Measurements from ENCODE around the gene ZHX3. TPM values are rescaled to one million over a fixed set of nuclear protein-coding genes. Genes with fewer than 3 reads are reported as not detected.

Gene ZHX3
- polyA plus RNA-seq, 1 experiment = 24.1 TPM

DNA sequence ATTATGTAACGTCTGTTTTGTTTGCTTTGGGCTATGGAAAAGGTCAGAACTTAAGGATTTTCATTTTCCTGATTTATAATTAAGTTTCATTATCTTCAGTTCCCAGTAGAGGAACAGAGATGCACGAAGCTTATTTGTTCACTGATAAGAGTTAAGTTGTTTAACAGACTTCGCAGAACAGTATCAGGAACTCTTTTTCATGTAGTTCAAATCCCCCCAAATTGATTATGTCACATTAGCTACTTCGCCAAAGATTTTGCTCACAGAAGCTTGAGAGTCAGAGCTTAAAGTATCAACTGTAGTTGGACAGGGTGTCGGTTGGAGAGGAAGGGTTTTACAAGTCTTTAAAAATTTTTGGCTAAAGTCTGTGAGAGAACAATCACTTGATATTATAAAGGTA is 43.4 kb downstream of the ZHX3 start:
- Histone ChIP-seq H3K27ac (ENCODE audit: low read depth, low read length) (no peak overlapping the region), H3K27me3 (ENCODE audit: control insufficient read depth, insufficient read depth, low read length) (no peaks in the 10 kb centered on the region), H3K9me3 (ENCODE audit: control insufficient read depth, insufficient read depth, low read length) (no peaks in the 10 kb centered on the region), H3K4me3 (ENCODE audit: low read depth, low read length) (no peak overlapping the region)
- POLR2A ChIA-PET = no interaction called here
- TF ChIP-seq, protein P1, sequence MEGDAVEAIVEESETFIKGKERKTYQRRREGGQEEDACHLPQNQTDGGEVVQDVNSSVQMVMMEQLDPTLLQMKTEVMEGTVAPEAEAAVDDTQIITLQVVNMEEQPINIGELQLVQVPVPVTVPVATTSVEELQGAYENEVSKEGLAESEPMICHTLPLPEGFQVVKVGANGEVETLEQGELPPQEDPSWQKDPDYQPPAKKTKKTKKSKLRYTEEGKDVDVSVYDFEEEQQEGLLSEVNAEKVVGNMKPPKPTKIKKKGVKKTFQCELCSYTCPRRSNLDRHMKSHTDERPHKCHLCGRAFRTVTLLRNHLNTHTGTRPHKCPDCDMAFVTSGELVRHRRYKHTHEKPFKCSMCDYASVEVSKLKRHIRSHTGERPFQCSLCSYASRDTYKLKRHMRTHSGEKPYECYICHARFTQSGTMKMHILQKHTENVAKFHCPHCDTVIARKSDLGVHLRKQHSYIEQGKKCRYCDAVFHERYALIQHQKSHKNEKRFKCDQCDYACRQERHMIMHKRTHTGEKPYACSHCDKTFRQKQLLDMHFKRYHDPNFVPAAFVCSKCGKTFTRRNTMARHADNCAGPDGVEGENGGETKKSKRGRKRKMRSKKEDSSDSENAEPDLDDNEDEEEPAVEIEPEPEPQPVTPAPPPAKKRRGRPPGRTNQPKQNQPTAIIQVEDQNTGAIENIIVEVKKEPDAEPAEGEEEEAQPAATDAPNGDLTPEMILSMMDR (IDR thresholded peaks at IDR 0.05; ENCODE audit: low read depth, low read length) = no peak
- no peak for DNase-seq (ENCODE audit: low read depth, low spot score)
- CTCF ChIA-PET = no interaction called here

DNA sequence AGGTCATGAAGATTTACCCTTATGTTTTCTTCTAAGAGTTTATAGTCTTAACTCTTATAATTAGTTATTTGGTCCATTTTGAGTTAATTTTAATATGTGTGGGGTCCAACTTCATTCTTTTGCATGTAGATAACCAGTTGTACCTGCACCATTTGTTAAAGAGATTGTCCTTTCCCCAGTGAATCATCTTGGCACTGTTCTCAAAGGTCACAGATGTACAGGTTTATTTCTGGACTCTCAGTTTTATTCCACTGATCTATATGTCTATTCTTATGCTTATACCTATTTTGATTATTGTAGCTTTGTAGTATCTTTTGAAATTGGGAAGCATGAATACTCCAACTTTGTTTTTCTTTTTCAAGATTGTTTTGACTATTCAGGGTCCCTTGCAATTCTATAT is 44.1 kb downstream of the ZHX3 start:
- CTCF ChIA-PET = no interaction called here
- DNase-seq (ENCODE audit: low read depth, low spot score) = no peak
- no peaks in the 10 kb centered on the region for H3K9me3 ChIP-seq (ENCODE audit: control insufficient read depth, insufficient read depth, low read length)
- H3K4me3 ChIP-seq (ENCODE audit: low read depth, low read length) = no peak overlapping the region
- TF ChIP-seq, protein P1 (IDR thresholded peaks at IDR 0.05; ENCODE audit: low read depth, low read length) = no peak
- H3K27me3 ChIP-seq (ENCODE audit: control insufficient read depth, insufficient read depth, low read length) = no peaks in the 10 kb centered on the region
- no peak overlapping the region for H3K27ac ChIP-seq (ENCODE audit: low read depth, low read length)
- POLR2A ChIA-PET = no interaction called here

DNA sequence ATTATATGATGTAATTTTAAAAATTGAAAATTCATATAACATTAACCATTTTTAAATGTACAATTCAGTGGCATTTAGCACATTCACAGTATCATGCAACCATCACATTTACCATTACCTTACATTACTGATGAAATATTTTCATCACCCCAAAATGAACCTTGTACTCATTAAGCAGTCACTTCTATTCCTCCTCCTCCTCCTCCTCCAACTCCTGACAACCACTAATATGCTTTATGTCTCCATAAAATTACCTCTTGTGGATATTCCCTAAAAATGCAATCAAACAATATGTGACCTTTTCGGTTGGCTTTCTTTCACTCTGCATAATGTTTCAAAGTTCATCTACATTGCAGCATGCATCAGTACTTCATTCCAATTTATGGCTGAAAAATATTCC is 45.2 kb downstream of the ZHX3 start:
- Histone ChIP-seq H3K27me3 (ENCODE audit: control insufficient read depth, insufficient read depth, low read length) (no peaks in the 10 kb centered on the region), H3K9me3 (ENCODE audit: control insufficient read depth, insufficient read depth, low read length) (no peaks in the 10 kb centered on the region), H3K4me3 (ENCODE audit: low read depth, low read length) (no peak overlapping the region), H3K27ac (ENCODE audit: low read depth, low read length) (no peak overlapping the region)
- TF ChIP-seq, protein P1 (IDR thresholded peaks at IDR 0.05; ENCODE audit: low read depth, low read length) = no peak
- CTCF ChIA-PET = interaction anchor here (1.1 kb wide), 1 partner anchor 100 kb away, joined by 3 read pairs; no protein-coding TSS in a partner anchor
- no peak for DNase-seq (ENCODE audit: low read depth, low spot score)
- POLR2A ChIA-PET = no interaction called here

DNA sequence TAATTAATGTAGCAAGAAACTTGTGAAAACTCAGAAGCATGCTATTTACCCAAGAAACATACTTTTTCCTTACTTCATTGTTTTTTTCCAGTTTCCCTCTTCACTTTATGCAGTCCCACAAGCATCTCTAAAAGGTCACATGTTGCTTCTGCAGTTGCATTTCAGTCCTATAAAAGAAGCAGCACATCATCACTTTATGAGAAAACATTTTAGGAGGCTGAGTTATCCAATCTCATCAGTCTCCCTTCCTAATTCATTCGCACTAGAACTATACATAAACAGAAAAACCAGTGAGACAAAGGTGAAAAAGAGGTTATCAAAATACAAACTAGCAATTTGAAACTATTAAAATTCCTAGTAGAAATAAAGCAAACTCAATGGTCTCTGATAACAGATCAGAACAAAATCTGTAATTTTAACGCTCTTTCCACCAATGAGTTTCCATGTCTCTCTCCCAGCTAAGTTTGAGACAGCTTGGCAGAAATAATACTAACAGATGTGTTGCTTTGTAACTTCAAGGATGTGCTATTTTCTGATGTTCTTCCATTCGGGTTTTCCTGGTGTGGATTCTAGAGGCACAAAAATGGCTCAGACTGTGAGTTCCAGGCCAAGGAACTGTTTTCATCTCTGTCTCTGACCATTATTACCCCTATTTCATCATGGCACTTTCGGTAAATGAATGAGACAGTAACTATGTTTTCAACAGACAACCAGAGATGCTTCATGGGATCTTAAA is 48.4 kb downstream of the ZHX3 start:
- no peak for DNase-seq (ENCODE audit: low read depth, low spot score)
- ChIA-PET POLR2A (no interaction called here), CTCF (no interaction called here)
- H3K9me3 ChIP-seq (ENCODE audit: control insufficient read depth, insufficient read depth, low read length) = no peaks in the 10 kb centered on the region
- H3K4me3 ChIP-seq (ENCODE audit: low read depth, low read length) = no peak overlapping the region
- TF ChIP-seq, protein P1 (IDR thresholded peaks at IDR 0.05; ENCODE audit: low read depth, low read length) = no peak
- no peaks in the 10 kb centered on the region for H3K27me3 ChIP-seq (ENCODE audit: control insufficient read depth, insufficient read depth, low read length)
- H3K27ac ChIP-seq (ENCODE audit: low read depth, low read length) = no peak overlapping the region

DNA sequence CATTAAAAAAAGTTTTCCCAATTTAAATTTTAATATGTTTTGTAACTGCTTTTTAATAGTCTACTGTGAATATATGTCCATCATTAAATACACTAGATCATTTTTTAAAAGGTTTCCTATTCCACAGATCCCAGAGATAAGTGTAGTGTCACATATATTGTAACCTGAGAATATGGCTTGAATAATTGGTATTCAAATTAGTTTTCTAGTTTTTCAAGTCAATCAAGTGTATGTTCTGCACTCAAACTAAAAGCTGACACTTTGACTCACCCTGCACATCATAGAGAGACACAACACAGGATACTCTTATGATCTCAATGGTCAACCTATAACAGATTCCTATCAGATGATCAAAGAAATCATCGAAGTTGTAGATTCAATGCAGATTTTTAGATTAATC is 49.1 kb downstream of the ZHX3 start:
- TF ChIP-seq, protein P1 (IDR thresholded peaks at IDR 0.05; ENCODE audit: low read depth, low read length) = no peak
- CTCF ChIA-PET = no interaction called here
- Histone ChIP-seq H3K4me3 (ENCODE audit: low read depth, low read length) (no peak overlapping the region), H3K27ac (ENCODE audit: low read depth, low read length) (no peak overlapping the region), H3K9me3 (ENCODE audit: control insufficient read depth, insufficient read depth, low read length) (no peaks in the 10 kb centered on the region), H3K27me3 (ENCODE audit: control insufficient read depth, insufficient read depth, low read length) (no peaks in the 10 kb centered on the region)
- POLR2A ChIA-PET = no interaction called here
- no peak for DNase-seq (ENCODE audit: low read depth, low spot score)

All from AG04450 (cell line).